Hepatocyte (in vitro differentiated cells): ENCODE measurements around the gene TPK1.

Experiments used
- CTCF ChIP-seq: fragments of 200-600 bp; sonication (generic); IDR thresholded peaks from 2 replicates; pipeline ENCODE4 v1.5.1; 2016; ENCODE audit warnings: antibody characterized with exemption, mild to moderate bottlenecking; ENCODE audit not compliant: poor library complexity
- EZH2 ChIP-seq: fragments of 200-600 bp; sonication (generic); IDR thresholded peaks from 2 replicates; pipeline ENCODE4 v1.6.1; 2016; ENCODE audit warnings: antibody characterized with exemption, mild to moderate bottlenecking, borderline replicate concordance
- EZH2phosphoT487 ChIP-seq: fragments of 200-600 bp; sonication (generic); IDR thresholded peaks from one replicate; pipeline ENCODE4 v1.6.1; 2018; ENCODE audit warnings: antibody characterized with exemption, mild to moderate bottlenecking, low read depth, moderate library complexity; ENCODE audit not compliant: unreplicated experiment, severe bottlenecking

- TF ChIP-seq CTCF (no peak), EZH2 (no peak), EZH2phosphoT487 (no peak)
Observed at GRCh38 chr7:144814299-144814698, 21.6 kb downstream of the TPK1 start.
